IPS-20b (cell line): Measurements from ENCODE around the gene MAGI1.

ENCODE experiments used
- H3K27ac ChIP-seq: one replicate; pipeline ENCODE4 v1.5.1; 2013; ENCODE audit warnings: low read length
- H3K27me3 ChIP-seq: 2 replicates; pipeline ENCODE4 v1.6.1; 2013; ENCODE audit warnings: mild to moderate bottlenecking, low read length, inconsistent platforms; ENCODE audit not compliant: insufficient read depth
- H3K36me3 ChIP-seq: 2 replicates; pipeline ENCODE4 v1.6.1; 2013; ENCODE audit warnings: low read depth, mild to moderate bottlenecking, inconsistent platforms, low read length, moderate library complexity; ENCODE audit not compliant: insufficient read depth
- H3K4me1 ChIP-seq: 2 replicates; pipeline ENCODE4 v1.6.1; 2013; ENCODE audit warnings: mild to moderate bottlenecking, control low read depth, inconsistent platforms, low read length, moderate library complexity; ENCODE audit not compliant: insufficient read depth
- H3K4me3 ChIP-seq: 2 replicates; pipeline ENCODE4 v1.5.1; 2013; ENCODE audit warnings: mild to moderate bottlenecking, low read length, inconsistent platforms
- H3K9ac ChIP-seq: 2 replicates; pipeline ENCODE4 v1.6.1; 2013; ENCODE audit warnings: low read depth, mild to moderate bottlenecking, inconsistent platforms, low read length, moderate library complexity
- H3K9me3 ChIP-seq: 2 replicates; pipeline ENCODE4 v1.6.1; 2013; ENCODE audit warnings: mild to moderate bottlenecking, low read depth, low read length, inconsistent platforms; ENCODE audit not compliant: insufficient read depth

The MAGI1 gene

DNA sequence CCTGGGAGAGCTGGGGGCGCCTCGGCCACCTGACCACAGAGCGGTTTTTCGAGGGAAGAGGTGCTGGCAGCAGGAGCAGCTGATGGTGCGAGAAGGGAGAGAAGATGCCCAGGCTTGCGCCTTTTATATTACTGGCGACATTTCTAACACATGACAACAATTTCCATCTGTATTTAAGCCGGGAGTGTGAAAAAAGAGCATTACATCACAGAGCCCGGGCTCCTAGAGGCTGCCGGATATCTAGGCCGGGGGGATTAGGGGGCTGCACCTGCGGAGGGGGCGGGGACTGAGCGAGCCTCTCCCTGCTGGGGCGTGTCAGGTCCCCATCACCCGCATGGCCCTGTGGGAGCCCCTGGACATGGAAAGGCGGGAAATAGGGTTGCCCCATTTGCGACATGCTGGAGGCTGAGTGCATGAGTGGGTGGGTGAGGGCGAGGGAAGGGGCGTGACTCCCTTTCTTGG, 440.7 kb downstream of the MAGI1 start:
- Histone ChIP-seq H3K4me3 (peak overlapping the region; percentile 87), H3K36me3 (no peaks in the 10 kb centered on the region), H3K9me3 (no peaks in the 10 kb centered on the region), H3K9ac (peak overlapping the region; percentile 95; the same call in 1 of the 2 replicates), H3K4me1 (peaks cover 43% of the 10 kb centered on the region), H3K27ac (peak overlapping the region; percentile 100), H3K27me3 (peaks cover 10% of the 10 kb centered on the region)

DNA sequence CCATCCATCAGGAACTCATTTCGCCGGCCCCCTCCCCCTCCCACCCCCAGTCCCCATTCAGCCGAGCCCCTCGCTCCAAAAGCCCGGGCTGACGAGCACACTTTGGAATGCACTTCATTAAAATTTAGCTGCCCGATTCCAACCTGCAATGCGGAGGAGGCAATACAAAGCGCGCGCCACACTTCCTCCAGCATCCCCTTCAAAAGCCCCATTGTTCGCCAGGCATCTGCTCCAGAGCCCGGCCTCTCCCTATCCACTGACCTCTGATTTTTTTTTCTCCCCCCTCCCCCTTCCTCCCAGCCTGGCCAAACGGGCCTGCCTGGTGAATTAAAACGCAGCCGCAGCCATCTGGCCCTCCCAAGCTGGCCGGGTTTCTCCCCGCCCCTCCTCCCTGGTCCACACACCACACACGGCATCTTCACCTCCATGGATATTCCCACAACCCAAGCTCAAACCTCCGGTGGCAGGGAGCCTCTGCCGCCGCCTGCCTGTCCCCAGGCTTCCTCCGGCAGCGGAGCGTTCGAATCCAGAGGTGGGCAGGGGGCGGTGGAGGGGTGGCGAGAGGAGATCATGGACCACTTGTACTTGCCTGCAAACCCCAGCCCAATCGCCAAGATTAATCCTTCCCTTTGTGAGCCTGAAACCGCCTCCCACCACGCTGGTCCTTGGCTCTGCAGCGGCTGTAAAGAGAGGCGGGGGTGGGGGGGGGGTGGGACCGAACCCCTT, 441.3 kb downstream of the MAGI1 start:
- Histone ChIP-seq H3K9ac (peak overlapping the region; percentile 95), H3K27me3 (peaks cover 10% of the 10 kb centered on the region), H3K36me3 (no peaks in the 10 kb centered on the region), H3K4me1 (peaks cover 48% of the 10 kb centered on the region), H3K27ac (peak overlapping the region; percentile 100), H3K4me3 (peak overlapping the region; percentile 87), H3K9me3 (no peaks in the 10 kb centered on the region)

DNA sequence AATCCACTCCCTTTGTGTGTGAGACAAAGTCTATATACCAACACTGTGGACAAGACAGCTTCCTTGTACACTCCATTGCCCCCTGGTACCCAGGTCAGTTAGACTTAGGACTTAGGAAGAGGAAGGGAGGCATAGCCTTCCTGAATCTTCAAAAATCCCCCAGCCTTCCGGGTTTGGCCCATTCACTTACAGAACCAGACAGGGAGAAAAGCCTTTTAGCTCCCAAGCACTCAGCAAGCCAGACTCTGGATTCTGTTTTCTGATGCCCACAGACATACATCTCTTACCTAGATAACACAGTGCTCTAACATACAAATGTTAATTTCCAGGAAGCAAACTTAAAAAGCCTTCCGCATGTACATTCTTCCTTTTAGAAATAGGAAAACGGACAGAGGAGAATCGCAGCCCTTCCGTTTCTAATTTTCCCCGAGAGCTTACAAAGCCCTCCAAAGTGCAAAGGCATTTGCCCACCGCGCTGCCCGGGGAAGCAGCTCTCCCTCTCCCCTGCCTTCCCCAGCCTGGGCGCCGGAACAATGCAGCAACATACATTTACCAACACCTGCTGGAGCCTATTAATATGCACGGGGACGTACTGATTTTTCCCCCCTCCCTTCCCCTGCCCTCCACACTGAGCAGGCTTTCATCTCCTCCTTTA, 442.0 kb downstream of the MAGI1 start:
- no peaks in the 10 kb centered on the region for H3K9me3 ChIP-seq
- H3K36me3 ChIP-seq = no peaks in the 10 kb centered on the region
- peaks cover 10% of the 10 kb centered on the region for H3K27me3 ChIP-seq
- peak overlapping the region; percentile 95 for H3K9ac ChIP-seq
- peak overlapping the region; percentile 68 for H3K27ac ChIP-seq
- peaks cover 50% of the 10 kb centered on the region for H3K4me1 ChIP-seq
- peak overlapping the region; percentile 87 for H3K4me3 ChIP-seq

DNA sequence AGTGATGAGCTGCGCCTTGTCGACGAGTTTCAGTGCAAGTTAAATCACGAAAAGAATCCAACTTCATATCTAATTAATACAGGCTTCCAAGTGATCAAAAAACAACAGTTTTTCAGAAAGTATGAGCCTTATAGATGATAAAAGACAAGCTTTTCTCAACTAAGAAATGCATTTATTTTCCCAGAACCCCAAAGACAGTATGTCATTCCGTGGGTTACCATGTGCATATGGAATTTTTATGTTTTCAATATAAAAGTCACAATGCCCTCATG, 442.8 kb downstream of the MAGI1 start:
- H3K36me3 ChIP-seq = no peaks in the 10 kb centered on the region
- peak overlapping the region; percentile 95 for H3K9ac ChIP-seq
- H3K27me3 ChIP-seq = peaks cover 10% of the 10 kb centered on the region
- no peaks in the 10 kb centered on the region for H3K9me3 ChIP-seq
- peaks cover 52% of the 10 kb centered on the region for H3K4me1 ChIP-seq
- peak overlapping the region; percentile 68 for H3K27ac ChIP-seq
- H3K4me3 ChIP-seq = peak overlapping the region; percentile 87

DNA sequence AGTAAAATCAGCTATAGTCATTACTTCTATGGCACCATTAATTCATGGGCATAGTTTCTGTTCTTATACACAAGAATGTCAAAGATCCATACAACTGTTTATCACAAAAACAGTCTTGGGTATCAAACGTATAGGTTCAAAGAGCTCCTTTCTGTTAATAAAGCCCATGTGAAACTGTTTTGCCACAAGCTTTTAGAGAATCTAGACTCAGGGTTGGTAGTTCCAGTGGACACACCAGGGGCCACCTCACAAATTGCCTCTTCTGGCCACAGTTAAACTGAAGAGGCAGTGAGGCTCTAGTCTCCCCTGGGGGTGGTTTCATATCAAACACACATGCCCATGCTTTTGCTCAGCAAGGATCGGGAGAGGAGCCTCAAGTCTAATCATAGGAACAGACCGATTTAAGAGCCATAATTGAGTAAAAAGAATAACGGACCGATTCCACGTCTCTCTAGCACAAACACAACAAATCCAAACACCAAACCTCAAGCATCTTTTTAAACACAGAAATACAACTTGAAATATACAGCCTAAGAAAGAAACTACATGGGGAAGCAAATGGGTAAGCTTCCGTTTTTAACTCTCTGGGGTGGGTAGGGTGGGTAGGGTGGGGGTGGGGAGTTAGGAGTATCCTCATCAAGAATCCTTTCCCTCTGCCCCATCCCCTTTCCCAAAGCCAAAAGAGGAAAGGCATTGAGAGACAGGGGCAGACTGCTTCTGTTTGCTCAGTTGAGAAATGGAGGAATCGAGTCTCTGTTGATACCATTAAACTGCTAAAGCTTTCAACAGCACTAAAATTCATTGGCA, 443.3 kb downstream of the MAGI1 start:
- H3K27ac ChIP-seq = peak overlapping the region; percentile 88
- H3K9ac ChIP-seq = peak overlapping the region; percentile 95
- H3K9me3 ChIP-seq = no peaks in the 10 kb centered on the region
- peak overlapping the region; percentile 87 for H3K4me3 ChIP-seq
- H3K27me3 ChIP-seq = peaks cover 10% of the 10 kb centered on the region
- H3K36me3 ChIP-seq = no peaks in the 10 kb centered on the region
- H3K4me1 ChIP-seq = peaks cover 56% of the 10 kb centered on the region

DNA sequence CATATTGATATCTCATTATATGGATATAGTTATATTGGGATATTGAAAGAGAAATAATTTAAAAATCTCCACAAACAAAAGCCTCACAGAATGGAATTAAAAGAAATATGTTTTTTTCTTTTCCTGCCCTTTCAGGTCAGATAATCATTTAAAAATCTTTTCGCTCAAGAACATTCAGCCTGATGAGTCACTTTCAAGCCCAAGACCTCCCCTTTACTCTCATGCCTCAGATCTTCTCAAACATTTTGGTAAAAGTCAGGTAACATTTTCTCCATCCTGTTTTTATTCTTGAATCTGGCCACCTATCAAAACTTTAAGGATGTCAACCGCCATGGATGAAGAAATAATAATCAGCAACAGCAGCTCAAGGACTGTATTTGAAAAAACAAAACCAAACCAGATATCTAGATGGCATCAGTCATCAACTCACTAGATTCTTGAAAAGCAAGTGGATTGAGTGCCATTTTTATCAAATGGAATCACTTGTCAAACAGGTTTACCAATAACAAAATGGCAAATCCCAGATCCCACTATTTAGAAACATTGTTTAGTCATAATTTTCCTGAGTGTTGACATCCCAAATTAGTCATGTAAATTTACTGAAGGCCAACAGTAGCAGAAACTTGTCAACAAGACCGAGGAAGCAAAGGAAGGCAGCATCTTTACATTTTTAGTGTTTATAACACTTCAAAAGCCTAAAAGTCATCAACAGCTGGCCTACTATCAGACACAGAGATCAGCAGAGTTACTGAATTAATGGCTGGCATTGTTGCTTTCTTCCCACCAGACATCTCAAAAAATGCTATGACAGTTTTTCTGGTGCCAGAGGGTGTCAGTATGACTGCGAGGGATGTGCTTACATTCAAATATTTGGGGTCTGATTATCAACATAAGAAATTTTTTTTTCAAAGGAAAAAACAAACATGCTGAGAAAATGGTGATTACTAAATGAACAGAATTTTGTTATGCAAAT, 444.7 kb downstream of the MAGI1 start:
- peak overlapping the region; percentile 87; the same call in 1 of the 2 replicates for H3K4me3 ChIP-seq
- no peaks in the 10 kb centered on the region for H3K36me3 ChIP-seq
- peak overlapping the region; percentile 95; the same call in 1 of the 2 replicates for H3K9ac ChIP-seq
- peaks cover 4% of the 10 kb centered on the region; the same call in 1 of the 2 replicates for H3K27me3 ChIP-seq
- H3K27ac ChIP-seq = no peak overlapping the region
- peaks cover 56% of the 10 kb centered on the region for H3K4me1 ChIP-seq
- H3K9me3 ChIP-seq = no peaks in the 10 kb centered on the region

DNA sequence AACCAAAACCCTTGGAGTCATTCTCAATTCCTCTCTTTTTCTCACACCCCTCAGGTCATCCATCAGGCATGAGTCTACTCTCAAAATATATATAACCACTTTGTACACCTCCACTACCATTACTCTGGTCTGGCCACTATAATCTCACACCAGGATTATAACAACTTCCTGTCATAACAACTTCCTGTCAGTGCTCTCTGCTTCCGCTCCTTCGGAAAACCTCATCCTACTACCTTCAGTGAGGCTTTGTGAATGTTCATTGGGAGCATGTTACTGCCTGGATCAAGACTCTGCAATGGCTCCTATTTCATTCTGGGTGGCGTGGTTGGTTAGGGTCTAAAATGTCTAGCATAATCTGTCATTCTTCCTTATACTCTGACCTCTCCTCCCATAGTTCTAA, 447.4 kb downstream of the MAGI1 start:
- Histone ChIP-seq H3K9ac (no peak overlapping the region), H3K4me1 (peaks cover 66% of the 10 kb centered on the region)

DNA sequence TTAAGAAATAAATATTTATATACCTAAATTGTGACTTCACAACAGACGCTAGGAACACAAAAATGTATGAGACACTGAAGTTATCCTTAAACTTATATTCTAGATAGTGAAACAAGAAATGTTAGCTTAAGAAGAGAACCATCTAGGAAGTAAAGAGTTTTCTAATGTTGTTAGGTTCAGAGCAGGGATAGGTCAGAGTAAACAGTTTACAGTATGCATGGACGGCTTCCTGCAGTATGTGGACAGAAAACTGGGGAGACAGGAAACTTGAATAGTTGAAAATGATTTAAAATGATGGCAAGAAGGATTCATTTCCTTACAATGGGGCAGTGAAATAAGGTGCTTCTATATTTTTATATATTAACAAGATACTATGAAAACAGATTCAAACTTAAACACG, 449.8 kb downstream of the MAGI1 start:
- Histone ChIP-seq H3K27me3 (no peaks in the 10 kb centered on the region), H3K4me3 (no peak overlapping the region), H3K4me1 (peaks cover 49% of the 10 kb centered on the region), H3K9ac (no peak overlapping the region), H3K36me3 (no peaks in the 10 kb centered on the region), H3K27ac (no peak overlapping the region), H3K9me3 (no peaks in the 10 kb centered on the region)

More for the DNA sequence above, 447.4 kb downstream of the MAGI1 start:
- no peaks in the 10 kb centered on the region for H3K9me3 ChIP-seq
- H3K27me3 ChIP-seq = no peaks in the 10 kb centered on the region
- no peaks in the 10 kb centered on the region for H3K36me3 ChIP-seq
- no peak overlapping the region for H3K4me3 ChIP-seq
- H3K27ac ChIP-seq = no peak overlapping the region

DNA sequence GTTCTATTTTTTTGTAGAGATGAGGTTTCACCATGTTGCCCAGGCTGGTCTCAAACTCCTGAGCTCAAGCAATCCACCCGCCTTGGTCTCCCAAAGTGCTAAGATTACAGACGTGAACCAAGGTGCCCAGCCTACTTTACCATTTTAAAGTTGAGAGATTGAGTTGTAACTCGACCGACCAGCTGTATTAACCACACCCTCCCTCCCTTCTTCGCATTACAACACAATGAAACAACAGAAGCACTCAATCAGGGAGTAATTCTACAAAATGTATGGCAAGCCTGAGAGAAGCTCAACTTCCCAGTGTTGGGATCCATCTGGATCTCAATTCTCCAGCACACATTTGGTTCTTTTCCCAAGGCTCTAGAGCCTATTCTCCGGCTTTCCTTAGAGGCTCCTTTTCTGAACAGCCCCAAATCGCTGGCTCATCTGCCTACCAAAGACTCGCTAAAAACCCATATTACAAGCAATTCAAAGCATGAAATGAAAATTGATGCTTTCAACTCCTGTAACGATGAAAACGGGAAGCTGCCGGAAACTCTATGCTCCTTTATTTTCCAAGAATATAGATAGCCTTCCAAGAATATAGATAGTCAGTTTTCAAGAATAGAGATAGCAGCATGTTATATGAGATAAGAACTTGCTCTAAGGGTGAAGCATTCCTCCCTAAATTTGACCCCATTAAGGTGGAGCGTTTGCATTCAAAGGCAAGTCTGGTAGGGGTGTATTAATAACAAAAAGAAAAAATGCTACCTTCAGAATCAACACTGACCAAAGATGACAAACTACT, 450.9 kb downstream of the MAGI1 start:
- Histone ChIP-seq H3K4me3 (peak overlapping the region; percentile 24; the same call in 1 of the 2 replicates), H3K36me3 (no peaks in the 10 kb centered on the region), H3K4me1 (peaks cover 49% of the 10 kb centered on the region), H3K9me3 (no peaks in the 10 kb centered on the region), H3K27ac (no peak overlapping the region), H3K27me3 (no peaks in the 10 kb centered on the region), H3K9ac (no peak overlapping the region)

DNA sequence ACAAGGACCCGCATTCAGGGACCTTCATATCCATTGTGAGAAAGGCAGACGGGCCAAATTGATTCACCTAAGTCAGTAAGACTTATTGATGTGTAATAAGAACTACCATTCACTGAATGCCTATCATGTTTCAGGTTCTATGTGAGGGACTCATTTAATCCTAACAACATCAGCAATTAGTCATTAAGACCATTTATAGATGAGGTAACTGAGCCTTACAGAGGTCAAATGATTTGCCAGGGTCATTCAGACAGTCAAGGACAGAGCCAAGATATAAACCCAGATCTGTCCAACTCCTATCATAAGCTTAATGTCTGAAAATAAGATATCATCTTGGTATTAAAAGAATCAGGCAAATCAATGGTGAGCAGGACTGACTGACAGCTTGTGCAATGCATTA, 453.8 kb downstream of the MAGI1 start:
- Histone ChIP-seq H3K36me3 (no peaks in the 10 kb centered on the region), H3K9me3 (no peaks in the 10 kb centered on the region), H3K4me1 (peaks cover 41% of the 10 kb centered on the region), H3K27me3 (no peaks in the 10 kb centered on the region), H3K27ac (no peak overlapping the region), H3K4me3 (no peak overlapping the region), H3K9ac (no peak overlapping the region)
